Dedifferentiated amniotic fluid mesenchymal stem cell (primary cell): ENCODE measurements around the gene GLRX5.

ENCODE experiments used
- DNase-seq: peaks from one replicate; pipeline ENCODE4 v3.0.0-alpha.2; 2016; ENCODE audit errors: extremely low spot score

GLRX5 gene

DNA sequence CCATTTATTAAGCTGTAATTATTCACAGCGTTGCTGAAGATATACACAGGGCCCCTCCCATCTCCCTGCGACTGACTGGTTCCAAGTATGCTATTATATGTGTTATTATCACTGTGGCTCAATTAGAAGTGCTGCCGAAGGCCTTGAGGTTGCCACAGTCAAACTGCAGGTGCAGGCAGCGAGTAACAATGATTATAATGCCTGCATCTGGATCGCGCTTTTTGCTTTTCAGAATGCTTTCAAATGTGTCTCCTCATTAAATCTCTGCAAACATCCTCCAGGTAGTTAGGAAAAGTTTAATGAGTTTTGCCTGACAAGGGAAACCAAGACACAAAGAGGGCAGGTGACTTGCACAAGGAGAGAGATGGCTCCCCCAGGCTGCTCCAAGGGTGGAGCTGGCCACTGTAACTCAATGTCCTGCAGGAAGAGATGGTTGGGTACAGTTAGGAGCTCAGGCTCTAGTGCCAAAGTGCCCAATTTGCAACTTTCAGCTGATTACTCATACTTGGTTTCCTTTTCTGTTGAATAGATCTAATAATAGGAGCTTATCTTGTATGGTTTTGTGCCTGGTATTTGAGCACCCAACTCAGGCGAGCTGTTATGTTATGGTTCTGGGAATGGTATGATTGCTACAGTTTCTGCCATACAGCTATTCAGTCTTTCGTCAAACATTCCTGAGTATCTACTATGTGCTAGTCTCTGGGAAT lies 16.7 kb upstream of the GLRX5 start:
- no peak for DNase-seq

DNA sequence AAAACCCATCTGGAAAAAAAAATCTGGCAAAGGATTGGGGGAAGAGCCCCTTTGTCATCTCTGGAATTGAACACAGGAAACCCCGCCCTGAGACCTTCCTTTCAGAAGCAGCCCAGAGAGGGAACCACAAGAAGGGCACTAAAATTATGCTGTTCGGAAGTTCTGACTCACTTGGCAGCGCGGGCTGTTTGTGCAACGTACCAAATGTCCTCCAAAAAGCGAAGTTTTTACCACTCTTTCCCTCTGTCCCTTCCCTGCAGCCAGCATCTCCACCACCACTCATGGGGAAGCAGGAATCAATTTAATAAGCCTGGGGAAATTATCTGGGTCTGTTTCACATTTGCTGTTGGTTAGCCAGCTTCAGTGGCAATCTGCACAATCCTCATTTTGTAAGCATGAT lies 15.2 kb upstream of the GLRX5 start:
- peak; percentile 82 for DNase-seq

DNA sequence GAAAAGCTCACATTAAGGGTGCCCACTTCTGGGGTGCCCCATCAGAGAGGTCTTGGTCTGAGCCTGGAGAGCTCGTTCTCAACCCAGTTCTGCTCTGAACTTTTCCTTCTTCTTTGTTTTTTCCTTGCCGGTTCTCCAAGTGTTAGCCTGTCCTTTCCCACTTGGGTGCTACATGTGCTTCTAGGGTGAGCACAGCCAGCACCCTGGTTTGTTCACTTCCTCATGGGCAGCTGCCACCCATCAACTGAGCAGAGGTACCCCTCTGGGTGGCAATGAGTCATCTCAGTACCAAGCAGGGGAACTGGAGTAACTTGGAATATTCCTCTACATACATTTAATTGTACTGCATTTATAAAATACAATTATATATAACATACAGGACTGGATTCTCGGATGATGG lies 14.5 kb upstream of the GLRX5 start:
- no peak for DNase-seq

DNA sequence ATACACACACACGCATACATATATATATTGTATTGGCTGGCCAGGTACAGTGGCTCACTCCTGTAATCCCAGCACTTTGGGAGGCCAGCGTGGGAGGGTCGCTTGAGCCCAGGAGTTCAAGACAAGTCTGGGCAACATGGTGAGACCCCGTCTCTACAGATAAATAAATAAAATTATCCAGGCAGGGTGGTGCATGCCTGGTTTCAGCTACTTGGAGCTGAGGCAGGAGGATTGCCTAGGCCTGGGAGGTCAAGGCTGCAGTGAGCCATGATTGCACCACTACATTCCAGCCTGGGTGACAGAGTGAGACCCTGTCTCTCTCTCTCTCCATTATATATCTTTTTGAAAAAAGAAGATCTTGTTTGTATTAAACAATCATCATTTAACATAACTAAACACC lies 13.8 kb upstream of the GLRX5 start:
- DNase-seq, result no peak

DNA sequence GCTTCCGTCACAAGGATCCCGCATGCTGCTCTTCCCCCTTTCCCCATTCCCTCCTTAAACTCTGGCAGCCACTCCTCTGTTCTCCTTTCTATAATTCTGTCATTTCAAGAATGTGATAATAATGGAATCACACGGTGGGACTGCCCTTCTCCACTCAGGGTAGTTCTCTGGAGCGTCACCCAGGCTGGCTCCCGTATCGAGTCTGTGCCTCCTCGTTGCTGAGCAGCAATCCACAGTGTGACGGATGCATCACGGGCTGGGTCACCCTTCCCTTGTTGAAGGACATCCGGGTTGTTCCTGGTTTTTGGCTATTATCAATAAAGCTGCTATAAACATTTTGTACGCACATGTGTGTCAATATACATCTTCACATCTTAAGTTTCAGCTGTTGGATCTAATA lies 12.7 kb upstream of the GLRX5 start:
- no peak for DNase-seq

DNA sequence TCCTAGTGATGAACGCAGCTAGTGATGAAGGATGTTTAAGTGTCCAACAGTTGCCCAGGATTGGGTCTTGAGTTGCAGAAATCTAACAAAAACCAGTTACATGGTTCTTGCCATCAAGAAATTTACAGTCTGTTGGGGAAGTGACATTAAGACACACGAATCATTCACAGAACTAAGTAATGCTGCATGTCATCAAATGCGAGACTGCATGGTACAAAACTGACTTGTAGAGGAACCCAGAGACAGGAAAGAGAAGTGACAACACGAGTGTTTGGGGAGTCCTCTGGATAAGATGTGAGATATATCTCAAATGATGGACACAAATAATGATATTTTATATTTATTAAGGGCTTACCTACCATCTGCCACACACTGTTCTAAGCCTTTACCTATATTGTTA lies 12.3 kb upstream of the GLRX5 start:
- DNase-seq, result no peak

DNA sequence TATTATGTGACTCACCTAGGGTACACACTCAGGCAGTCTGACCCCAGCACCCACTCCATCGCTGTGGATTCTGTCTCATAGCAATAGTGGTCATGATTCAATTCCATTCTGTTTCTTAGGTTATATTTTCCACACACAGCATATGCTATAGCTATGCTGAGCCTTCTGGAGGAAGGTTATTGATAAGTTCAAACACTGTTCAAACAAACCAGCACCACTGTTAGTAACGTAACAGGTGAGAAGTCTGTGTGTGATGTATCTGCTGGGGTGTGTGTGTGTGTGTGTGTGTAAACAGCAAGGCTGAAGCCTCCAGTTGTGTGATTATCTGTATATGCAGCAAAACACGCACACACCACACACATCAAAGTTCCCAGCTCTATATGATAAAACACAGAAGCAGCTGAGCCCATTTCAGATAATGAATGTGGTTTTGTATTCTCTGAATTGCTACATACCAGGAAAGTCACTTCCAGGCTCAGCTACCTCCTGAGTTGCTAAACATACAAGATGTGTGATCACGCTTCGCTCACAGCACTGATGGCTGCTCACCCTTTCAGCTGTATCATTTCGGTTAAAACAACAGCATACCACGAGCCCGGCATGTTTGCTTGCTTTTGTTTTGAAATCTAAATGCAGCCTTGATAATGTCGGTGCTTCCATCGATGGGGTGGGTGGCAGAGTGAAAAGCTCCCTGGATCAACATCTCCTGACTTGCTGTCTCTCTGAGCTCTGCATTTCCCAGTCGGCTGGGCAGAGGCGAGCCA lies 11.6 kb upstream of the GLRX5 start:
- DNase-seq, result no peak

DNA sequence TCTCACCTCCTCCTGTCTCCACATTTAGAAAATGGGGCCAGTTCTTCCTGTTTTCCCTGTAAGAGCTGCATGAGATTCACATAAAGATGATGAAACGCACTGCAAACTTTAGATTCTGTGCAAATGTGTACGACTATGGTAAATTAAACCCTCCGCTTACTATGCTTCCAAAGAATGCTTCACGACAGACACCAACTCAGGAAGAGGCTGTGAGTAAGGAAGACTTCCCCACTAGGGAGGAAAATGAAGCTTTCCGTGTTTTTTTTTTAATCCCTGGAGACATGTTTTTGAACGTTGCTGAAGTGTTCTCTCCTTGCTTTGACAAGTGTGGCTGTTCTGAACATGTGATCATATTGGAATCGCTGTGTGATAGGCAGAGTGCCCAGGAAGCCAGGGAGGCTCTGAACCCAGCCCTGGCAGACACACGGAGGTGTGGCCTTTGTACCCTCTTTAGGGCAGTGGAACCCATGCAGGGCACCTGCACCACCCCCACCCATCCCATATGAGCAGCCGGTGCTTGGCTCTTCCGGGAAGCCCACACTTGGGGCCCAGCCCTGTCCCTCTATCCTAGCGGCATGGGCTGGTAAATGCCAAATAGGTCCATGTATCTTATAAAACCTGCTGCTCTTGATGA lies 10.9 kb upstream of the GLRX5 start:
- peak; percentile 89 for DNase-seq

DNA sequence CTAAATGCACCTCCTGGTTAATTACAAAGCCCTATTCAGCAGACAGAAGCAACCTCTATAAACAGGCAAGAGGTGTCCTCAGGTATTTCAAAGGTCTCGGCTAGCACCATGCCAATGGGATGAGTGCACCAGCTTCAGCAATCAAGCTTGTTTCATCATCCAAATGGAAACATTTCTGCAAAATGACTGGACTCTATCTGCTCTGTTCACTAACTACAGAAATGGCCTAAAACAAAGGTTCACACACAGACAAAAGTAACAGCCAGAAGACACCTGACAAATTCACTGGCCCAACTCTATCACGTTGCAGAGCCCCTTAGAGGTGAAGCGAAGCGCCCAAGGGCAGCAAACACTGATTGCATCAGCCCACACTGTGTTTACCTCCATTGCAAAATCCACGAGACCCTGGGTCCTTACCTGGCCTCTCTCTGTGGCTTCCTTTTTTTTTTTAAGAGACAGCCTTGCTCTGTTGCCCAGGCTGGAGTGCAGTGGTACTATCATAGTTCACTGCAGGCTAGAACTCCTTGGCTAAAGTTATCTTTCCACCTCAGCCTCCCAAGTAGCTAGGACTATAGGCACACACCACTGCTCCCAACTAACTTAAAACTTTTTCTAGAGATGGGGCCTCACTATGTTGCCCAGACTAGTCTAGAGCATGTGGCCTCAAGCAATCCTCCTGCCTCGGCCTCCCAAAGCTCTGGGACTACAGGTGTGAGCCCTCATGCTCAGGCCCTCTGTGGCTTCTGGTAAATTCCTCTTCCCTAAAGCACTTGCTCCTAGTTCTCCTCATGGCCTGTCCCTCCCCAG lies 9.9 kb upstream of the GLRX5 start:
- no peak for DNase-seq

DNA sequence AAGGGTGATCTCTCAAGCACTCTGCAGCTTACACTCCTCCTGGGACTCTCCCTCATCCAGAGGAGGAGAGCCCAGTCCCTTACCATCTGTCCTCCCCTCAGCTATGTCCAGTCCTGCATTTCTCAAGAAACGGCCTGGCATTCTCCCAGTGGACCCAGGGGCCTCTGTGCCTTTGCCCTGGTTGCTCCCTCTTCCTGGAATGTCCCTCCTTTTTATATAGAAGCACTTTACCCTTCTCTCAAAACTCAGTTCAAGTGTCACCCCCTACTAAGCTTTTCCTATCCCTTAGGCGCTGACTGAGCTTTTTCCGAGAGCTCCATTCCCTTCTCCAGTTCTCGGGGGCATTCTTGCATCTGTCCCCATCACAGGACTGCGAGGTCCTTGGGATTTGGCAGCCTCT lies 8.9 kb upstream of the GLRX5 start:
- no peak for DNase-seq

DNA sequence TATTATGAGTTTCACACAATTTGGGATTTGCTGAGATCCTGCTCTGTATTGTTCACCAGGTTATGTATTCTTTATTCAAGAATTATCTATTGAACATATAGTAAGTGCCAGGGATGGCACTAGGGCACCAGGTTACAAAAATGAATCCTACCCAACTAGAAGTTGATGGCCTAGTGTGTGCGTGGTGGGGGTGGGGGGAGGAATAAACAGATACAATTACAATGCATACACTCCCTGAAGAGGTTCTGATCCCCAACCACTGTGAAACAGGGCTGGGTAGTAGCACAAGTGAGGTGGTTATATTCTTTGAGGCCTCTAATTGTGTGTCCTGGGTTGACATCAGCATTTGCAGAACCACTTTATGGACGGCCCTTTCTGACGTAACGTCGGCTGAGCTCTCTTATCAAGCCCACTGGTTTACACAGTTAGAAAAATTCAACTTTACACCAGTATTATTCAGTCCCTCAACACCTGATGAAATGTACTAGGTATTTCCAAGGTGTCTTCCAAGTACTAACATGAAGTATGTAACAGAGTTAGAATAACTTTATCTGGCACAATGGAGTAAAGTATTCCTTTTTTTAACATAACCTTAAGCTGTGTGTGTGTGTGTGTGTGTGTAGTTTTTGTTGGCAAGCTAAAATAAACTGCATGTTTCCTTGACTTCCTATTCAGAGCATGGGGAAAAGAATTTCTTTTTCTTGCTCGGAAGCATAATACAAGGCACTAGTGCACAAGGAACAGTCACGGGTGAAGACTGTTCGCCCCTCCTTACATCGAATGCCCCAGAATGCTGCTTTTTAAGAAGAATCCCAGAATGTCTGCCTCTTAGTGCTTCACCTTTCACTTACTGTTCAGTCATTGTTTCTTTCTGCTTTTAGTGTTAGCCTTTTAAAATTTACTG lies 8.1 kb upstream of the GLRX5 start:
- no peak for DNase-seq

DNA sequence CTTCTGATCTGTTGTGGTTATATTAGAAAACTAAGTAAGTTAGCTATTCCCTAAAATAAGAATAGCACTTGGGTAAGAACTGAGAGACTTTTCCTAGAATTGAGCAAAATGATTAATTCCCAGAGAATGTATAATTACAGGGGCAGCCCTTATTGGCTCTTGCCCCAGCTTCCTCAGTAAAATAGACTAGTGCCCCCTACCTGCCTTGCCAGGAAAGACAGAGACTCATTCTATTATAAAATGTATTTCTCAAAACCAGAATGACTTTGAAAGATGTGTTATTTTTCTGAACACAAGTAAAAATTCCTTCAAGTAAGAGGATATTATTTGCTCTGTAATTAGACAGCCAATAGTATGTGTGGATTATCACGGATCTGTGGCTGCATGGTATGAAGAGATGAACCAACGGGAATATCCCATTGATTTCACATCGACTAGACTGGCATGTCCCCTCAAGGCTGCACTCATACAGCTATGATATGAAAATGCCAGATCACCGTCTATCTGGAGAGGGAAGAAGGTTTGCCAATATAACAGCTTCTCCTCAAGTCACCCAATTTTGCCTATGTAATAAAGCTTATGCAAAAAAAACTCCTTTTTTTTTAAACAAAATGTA lies 7.4 kb upstream of the GLRX5 start:
- peak; percentile 87 for DNase-seq

DNA sequence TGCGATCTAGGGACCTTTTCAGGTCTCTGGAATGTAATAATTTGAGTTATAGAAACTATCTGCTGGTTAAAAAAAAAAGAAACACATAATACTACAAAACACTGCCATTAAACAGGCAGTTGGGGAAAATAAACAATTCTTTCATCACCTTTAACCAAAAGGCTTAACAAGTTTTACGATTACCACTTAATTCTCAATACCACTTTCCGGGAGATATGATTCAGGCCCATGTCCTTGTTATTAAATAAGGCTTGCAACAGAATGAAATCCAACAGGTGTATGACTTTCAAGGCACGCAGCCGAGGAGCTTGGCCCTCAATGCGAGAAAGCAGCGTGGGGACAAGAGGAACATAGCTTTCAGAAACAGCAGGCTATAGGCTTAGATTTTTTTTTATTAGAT lies 5.6 kb upstream of the GLRX5 start:
- DNase-seq, result no peak

DNA sequence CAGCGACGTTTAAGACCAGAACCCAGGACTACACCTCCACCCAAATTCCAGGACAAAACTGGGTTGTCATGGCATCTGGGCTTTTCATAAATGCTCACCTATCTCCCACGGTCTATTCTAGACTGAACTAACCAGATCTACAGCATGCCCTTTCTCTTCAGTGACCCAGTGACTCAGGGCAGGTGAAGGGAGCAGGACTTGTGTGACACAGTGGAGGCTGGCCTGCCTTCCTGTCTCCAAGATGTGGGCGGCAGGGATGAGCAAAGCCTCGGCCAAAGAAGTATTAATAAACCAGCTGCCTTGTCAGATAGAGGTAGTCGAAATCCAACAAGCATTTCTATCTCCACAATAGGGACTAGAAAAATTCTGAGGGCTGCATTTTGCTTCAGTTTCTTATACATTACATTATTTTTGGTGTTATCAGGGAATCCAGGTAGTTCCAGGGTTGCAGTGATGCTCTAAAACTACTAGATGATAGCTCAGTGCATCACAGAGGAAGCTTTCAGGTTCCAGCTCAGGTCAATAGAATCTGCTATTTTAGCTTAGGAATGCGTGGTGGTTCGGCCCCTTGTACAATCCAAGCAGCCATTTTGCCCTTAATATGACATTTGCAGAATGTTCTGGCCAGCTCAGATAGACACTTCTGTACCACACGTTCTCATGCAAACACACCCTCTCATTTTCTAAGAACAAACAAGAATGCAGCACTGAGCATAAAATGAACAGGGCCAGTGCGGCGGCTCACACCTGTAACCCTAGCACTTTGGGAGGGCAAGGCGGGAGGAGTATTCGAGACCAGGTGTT lies 4.2 kb upstream of the GLRX5 start:
- DNase-seq, result no peak

DNA sequence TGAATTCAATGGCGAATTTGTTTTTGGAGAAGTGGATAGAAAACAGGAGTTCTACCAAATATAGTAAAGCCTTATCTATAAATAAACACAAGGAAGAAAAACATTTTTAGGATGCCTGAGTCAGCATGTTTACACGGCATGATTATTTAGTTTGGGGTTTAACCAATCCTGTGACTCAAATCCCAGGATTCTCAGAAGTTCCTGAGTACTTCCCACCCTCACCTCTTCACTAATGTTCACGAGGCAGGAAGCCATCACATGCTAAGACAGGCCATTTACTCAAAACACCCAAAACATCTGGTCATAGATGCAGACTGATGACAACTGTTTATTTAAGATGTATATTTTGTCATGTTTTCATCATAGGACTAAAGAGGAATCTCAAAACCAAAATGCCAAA lies 3.4 kb upstream of the GLRX5 start:
- peak; percentile 75 for DNase-seq

DNA sequence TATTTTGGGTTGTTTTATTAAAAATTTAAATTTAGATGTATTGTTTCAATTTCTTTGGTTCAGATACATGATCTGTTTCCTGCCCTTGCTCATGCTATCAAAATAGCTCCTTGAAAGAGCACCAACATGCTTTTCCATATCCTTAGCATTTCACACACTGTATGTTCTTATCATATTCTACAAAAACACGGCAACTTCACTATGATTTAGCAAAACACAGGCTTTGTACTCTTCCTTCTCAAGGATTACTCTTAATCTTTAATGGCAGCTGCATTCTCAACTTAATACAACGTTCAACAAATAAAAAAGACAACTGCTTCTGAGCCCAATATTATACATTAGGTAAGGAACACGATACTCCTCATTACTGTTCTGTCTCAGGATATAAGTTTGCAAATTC lies 2.9 kb upstream of the GLRX5 start:
- DNase-seq, result no peak

DNA sequence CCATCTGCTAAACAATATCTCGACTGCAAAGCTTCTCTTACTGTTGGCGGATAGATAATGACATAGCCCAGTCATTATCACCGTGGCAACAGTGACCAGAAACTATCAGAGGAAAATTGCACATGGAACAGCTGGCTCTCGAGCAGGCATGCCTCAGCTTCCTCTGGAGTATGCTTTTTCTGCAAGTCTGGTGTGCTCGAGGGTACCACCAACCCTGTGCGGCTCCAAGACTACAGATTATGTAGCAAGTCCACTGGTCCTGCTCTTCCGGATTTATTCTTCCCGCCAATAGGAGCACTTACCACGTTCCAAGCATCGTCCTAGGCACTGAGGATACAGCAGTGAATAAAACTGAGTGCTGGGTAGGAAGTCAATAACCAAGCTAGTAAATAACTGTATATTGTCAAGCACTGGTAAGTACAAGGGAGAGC lies 1.4 kb upstream of the GLRX5 start:
- DNase-seq, result no peak

DNA sequence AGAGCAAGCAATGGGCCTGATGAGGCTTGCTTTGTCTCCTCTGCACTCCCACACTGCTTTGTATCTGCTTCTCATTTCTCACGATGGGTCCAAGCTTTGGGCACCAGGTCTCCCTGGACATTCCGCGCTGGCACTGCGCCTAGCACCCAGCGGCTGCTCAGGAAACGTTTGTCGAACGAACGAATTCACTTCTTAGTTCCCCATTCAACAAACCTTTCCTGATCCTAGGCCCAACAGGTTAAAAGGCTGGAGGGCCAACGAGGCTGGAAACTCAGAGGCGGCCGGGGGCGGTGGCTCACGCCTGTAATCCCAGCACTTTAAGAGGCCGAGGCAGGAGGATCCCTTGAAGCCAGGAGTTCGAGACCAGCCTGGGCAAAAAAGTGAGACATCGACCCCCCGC lies 1.0 kb upstream of the GLRX5 start:
- no peak for DNase-seq

DNA sequence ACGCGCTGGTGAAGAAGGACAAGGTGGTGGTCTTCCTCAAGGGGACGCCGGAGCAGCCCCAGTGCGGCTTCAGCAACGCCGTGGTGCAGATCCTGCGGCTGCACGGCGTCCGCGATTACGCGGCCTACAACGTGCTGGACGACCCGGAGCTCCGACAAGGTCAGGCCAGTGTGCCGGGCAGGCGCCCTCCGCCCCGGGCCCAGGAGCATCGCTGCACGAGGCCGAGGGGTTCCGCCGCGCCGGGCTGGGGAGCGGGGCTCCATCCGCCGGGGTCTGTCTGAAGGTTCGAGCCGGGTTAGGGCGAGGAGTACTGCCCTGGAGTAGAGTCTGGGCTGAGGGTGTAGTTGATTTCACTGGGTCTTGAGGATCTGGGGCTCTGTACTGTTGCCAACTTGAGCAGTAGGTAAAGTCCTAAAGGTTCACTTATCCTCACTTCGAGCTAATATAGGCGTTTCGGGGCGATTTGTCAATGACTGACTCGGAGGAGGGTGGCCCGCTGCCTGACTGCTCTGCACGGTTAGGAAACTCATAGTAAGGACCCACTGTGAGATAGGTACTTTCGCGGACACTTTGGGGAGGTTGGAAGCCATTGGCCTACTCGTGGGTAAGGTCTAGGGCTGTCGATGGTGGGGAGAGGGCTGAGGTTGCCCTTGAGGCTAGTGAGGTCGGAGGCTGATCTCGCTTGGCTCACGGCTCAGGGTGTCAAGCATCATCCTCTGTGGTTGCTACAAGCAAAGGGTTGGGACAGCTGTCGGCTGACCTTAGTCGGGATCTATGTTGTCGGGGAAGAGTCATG lies 574 bp downstream of the GLRX5 start:
- no peak for DNase-seq
